Natural killer cell (primary cell): Measurements from ENCODE around the gene MBD1. TPM values are rescaled to one million over a fixed set of nuclear protein-coding genes. Genes with fewer than 3 reads are reported as not detected.
"Not testable (repeated sequence)": the region's sequence is repeated elsewhere in the genome, so short reads cannot be mapped to it uniquely, and the experiment has no call there.

Source experiments
- ATAC-seq, 3 donors: fragments of 150-1000 bp in 2 of 3; fragments of 200-7000 bp in 1 of 3; cut with Tn5 transposase; 1 replicate in 1 of 3; 2 replicates in 2 of 3; pipeline ENCODE4 v1.10.0; 2021; ENCODE audit warnings: mild to moderate bottlenecking in 2 of 3, moderate library complexity in 2 of 3
- DNase-seq, 2 donors: peaks; one replicate each; pipeline versions ENCODE4 v3.0.0 to v3.0.0-alpha.2; 2013 to 2021; ENCODE audit warnings: mixed read lengths in 1 of 2
- H3K27ac ChIP-seq: one replicate; pipeline ENCODE4 v1.5.1; 2013; ENCODE audit warnings: mild to moderate bottlenecking, low read length
- H3K27me3 ChIP-seq: one replicate; pipeline ENCODE4 v1.6.1; 2013; ENCODE audit warnings: low read length; ENCODE audit not compliant: control insufficient read depth, insufficient read depth
- H3K36me3 ChIP-seq: one replicate; pipeline ENCODE4 v1.6.1; 2013; ENCODE audit warnings: low read length; ENCODE audit not compliant: control insufficient read depth, insufficient read depth
- H3K4me1 ChIP-seq: one replicate; pipeline ENCODE4 v1.6.1; 2013; ENCODE audit warnings: low read length; ENCODE audit not compliant: control insufficient read depth, insufficient read depth
- H3K4me3 ChIP-seq: one replicate; pipeline ENCODE4 v1.5.1; 2013; ENCODE audit warnings: low read length
- H3K9me3 ChIP-seq: one replicate; pipeline ENCODE4 v1.6.1; 2013; ENCODE audit warnings: low read length; ENCODE audit not compliant: control insufficient read depth, insufficient read depth
- H3K27ac Mint-ChIP-seq, 2 donors: one replicate each; pipeline ENCODE4 v1.8.0; 2022; ENCODE audit warnings: mild to moderate bottlenecking in 2 of 2, mixed read lengths in 2 of 2, moderate library complexity in 1 of 2
- H3K27me3 Mint-ChIP-seq, 2 donors: one replicate each; pipeline ENCODE4 v1.8.0; 2022; ENCODE audit warnings: low read depth in 2 of 2, mixed read lengths in 2 of 2
- H3K36me3 Mint-ChIP-seq: one replicate; pipeline ENCODE4 v1.8.0; 2022; ENCODE audit warnings: mixed read lengths
- H3K4me1 Mint-ChIP-seq, 2 donors: one replicate each; pipeline ENCODE4 v1.8.0; 2022; ENCODE audit warnings: mixed read lengths in 2 of 2
- H3K4me3 Mint-ChIP-seq: one replicate; pipeline ENCODE4 v1.8.0; 2022; ENCODE audit warnings: mild to moderate bottlenecking, moderate library complexity, mixed read lengths
- H3K9me3 Mint-ChIP-seq, 2 donors: one replicate each; pipeline ENCODE4 v1.8.0; 2022; ENCODE audit warnings: mixed read lengths in 2 of 2
- CTCF ChIP-seq: fragments of 200-600 bp; IDR thresholded peaks from one replicate; pipeline ENCODE4 v1.8.0; 2022; ENCODE audit warnings: antibody characterized with exemption
- WGBS: methylation state at CpG from one replicate; pipeline ENCODE4 v1.1.7; 2013; ENCODE audit warnings: missing lambda C conversion rate; ENCODE audit not compliant: insufficient coverage; 5-methylcytosine and 5-hydroxymethylcytosine counted together
- intact Hi-C: fragments of 100-400 bp; cut with micrococcal nuclease; formaldehyde crosslinking; loops from one replicate; pipeline ENCODE4 v1.14.2; 2022
- total RNA-seq, 4 donors: library from RNA; stranded (reverse); fragments of 120-200 nt in 1 of 4; gene quantifications; one replicate each; pipeline versions ENCODE4 v1.2.3 to v1.2.4, GENCODE V29; 2013 to 2022

MBD1 gene
- total RNA-seq, 3 donors from 2014 or later (not counting 1 experiment from before 2014, with no cell fraction given), result 106 to 113 (median 111) TPM

GRCh38 chr18:50231621-50232020 is 49.7 kb downstream of the MBD1 start:
- no peak overlapping the region for H3K4me3 Mint-ChIP-seq
- no peak for TF ChIP-seq CTCF

GRCh38 chr18:50220249-50220648 is 61.1 kb downstream of the MBD1 start:
- H3K27ac ChIP-seq, H3K4me1 ChIP-seq, H3K4me1 Mint-ChIP-seq, H3K36me3 Mint-ChIP-seq, H3K36me3 ChIP-seq, ATAC-seq, H3K27me3 ChIP-seq, H3K4me3 Mint-ChIP-seq, H3K9me3 ChIP-seq, H3K9me3 Mint-ChIP-seq, intact Hi-C loops, H3K4me3 ChIP-seq, H3K27ac Mint-ChIP-seq, DNase-seq: not testable (repeated sequence)
- WGBS, result 89% methylated on average over 4 of the region's 4 CpGs
- peaks cover 28 to 57% of the 10 kb centered on the region in 2 donors for H3K27me3 Mint-ChIP-seq

More at GRCh38 chr18:50231621-50232020, 49.7 kb downstream of the MBD1 start:
- intact Hi-C loops, result no loop called here
- Mint-ChIP-seq H3K27me3 (peaks cover 20 to 32% of the 10 kb centered on the region in 2 donors), H3K4me1 (no peaks in the 10 kb centered on the region), H3K27ac (no peak overlapping the region), H3K36me3 (no peaks in the 10 kb centered on the region), H3K9me3 (no peaks in the 10 kb centered on the region)
- H3K9me3 ChIP-seq, result no peaks in the 10 kb centered on the region
- DNase-seq (no peak), ATAC-seq (no peak)
- H3K27me3 ChIP-seq, result no peaks in the 10 kb centered on the region
- no peaks in the 10 kb centered on the region for H3K4me1 ChIP-seq
- H3K4me3 ChIP-seq, result no peak overlapping the region
- H3K36me3 ChIP-seq, result no peaks in the 10 kb centered on the region
- H3K27ac ChIP-seq, result no peak overlapping the region
- WGBS, result 71% methylated on average over 4 of the region's 4 CpGs

Other genes with a start within 250 kb of the MBD1 start
- under 1 TPM in 1 of 3 donors, not detected in 2; 0.33 TPM for gene MYO5B, start 86.4 kb downstream of the MBD1 start, total RNA-seq
- under 1 TPM; 0.20 to 0.24 (median 0.20) TPM for gene CFAP53, start 15.0 kb downstream of the MBD1 start, total RNA-seq
- 100 to 1,000 TPM; 146 to 173 (median 153) TPM for gene CXXC1, start 6.2 kb upstream of the MBD1 start, total RNA-seq
- 1 to 10 TPM; 1.1 to 1.2 (median 1.2) TPM for gene SKA1, start 93.5 kb upstream of the MBD1 start, total RNA-seq